Nephron (organoid): ENCODE data around the gene GFPT2.

Source experiments
- H3K27ac Mint-ChIP-seq, 3 experiments: 2 replicates each; pipeline ENCODE4 v1.8.0; 2020; ENCODE audit warnings: mixed read lengths in 3 of 3, mild to moderate bottlenecking in 2 of 3, moderate library complexity in 1 of 3
- H3K27me3 Mint-ChIP-seq: 2 replicates; pipeline ENCODE4 v1.8.0; 2021; ENCODE audit warnings: low read depth, mild to moderate bottlenecking, moderate library complexity, mixed read lengths
- H3K36me3 Mint-ChIP-seq: 2 replicates; pipeline ENCODE4 v1.8.0; 2020; ENCODE audit warnings: low read depth, mixed read lengths
- H3K4me1 Mint-ChIP-seq: 2 replicates; pipeline ENCODE4 v1.8.0; 2020; ENCODE audit warnings: mixed read lengths
- H3K4me3 Mint-ChIP-seq, 3 experiments: 2 replicates each; pipeline ENCODE4 v1.8.0; 2020; ENCODE audit warnings: mild to moderate bottlenecking in 3 of 3, mixed read lengths in 3 of 3, moderate library complexity in 2 of 3
- H3K9me3 Mint-ChIP-seq: 2 replicates; pipeline ENCODE4 v1.8.0; 2020; ENCODE audit warnings: mixed read lengths
- CTCF ChIP-seq, 3 experiments: fragments of 200-600 bp; sonication (generic); IDR thresholded peaks; one replicate each; pipeline ENCODE4 v1.5.0; 2021; ENCODE audit warnings: antibody characterized with exemption in 3 of 3; ENCODE audit not compliant: unreplicated experiment in 3 of 3

Gene GFPT2

GRCh38 chr5:180313677-180314505 lies 39.2 kb downstream of the GFPT2 start:
- Mint-ChIP-seq H3K4me3 (no peak overlapping the region), H3K4me1 (peaks cover 6% of the 10 kb centered on the region), H3K27ac (no peak overlapping the region), H3K36me3 (peaks cover 32% of the 10 kb centered on the region), H3K27me3 (peaks cover 5% of the 10 kb centered on the region), H3K9me3 (no peaks in the 10 kb centered on the region)
- no peak for TF ChIP-seq CTCF (IDR thresholded peaks at IDR 0.05; ENCODE audit: unreplicated experiment in 3 of 3)

GRCh38 chr5:180311216-180311615 lies 41.9 kb downstream of the GFPT2 start:
- no peak overlapping the region for H3K27ac Mint-ChIP-seq
- H3K9me3 Mint-ChIP-seq = no peaks in the 10 kb centered on the region
- no peak for TF ChIP-seq CTCF (IDR thresholded peaks at IDR 0.05; ENCODE audit: unreplicated experiment in 3 of 3)
- H3K36me3 Mint-ChIP-seq = peaks cover 22% of the 10 kb centered on the region
- H3K4me3 Mint-ChIP-seq = no peak overlapping the region
- H3K4me1 Mint-ChIP-seq = peaks cover 6% of the 10 kb centered on the region
- peaks cover 5% of the 10 kb centered on the region for H3K27me3 Mint-ChIP-seq

- no peaks in the 10 kb centered on the region for H3K9me3 Mint-ChIP-seq
- peaks cover 5% of the 10 kb centered on the region for H3K27me3 Mint-ChIP-seq
- TF ChIP-seq CTCF (IDR thresholded peaks at IDR 0.05; ENCODE audit: unreplicated experiment in 3 of 3) = no peak
- H3K4me3 Mint-ChIP-seq = no peak overlapping the region
- peaks cover 26% of the 10 kb centered on the region for H3K36me3 Mint-ChIP-seq
- H3K4me1 Mint-ChIP-seq = peaks cover 6% of the 10 kb centered on the region
- H3K27ac Mint-ChIP-seq = no peak overlapping the region
Measured at GRCh38 chr5:180306796-180307195, 46.3 kb downstream of the GFPT2 start.

- Mint-ChIP-seq H3K9me3 (no peaks in the 10 kb centered on the region), H3K27ac (no peak overlapping the region), H3K27me3 (no peaks in the 10 kb centered on the region), H3K4me3 (no peak overlapping the region), H3K4me1 (no peaks in the 10 kb centered on the region), H3K36me3 (peaks cover 24% of the 10 kb centered on the region)
- no peak for TF ChIP-seq CTCF (IDR thresholded peaks at IDR 0.05; ENCODE audit: unreplicated experiment in 3 of 3)
Measured at GRCh38 chr5:180305481-180305880, 47.7 kb downstream of the GFPT2 start.

GRCh38 chr5:180304431-180305375 lies 48.4 kb downstream of the GFPT2 start:
- Mint-ChIP-seq H3K36me3 (peaks cover 24% of the 10 kb centered on the region), H3K4me1 (no peaks in the 10 kb centered on the region), H3K4me3 (no peak overlapping the region), H3K9me3 (no peaks in the 10 kb centered on the region), H3K27me3 (no peaks in the 10 kb centered on the region), H3K27ac (no peak overlapping the region)
- no peak for TF ChIP-seq CTCF (IDR thresholded peaks at IDR 0.05; ENCODE audit: unreplicated experiment in 3 of 3)
